ENCODE measurements around the gene IGFBP4.

GRCh38 chr17:40417258-40417608 lies 26.0 kb upstream of the IGFBP4 start:
- TF ChIP-seq CTCF (conservative IDR thresholded peaks at IDR 0.05 in 1 of 2, IDR thresholded peaks at IDR 0.05 in 1 of 2; ENCODE audit: low read depth in 1 of 2, low read length in 2 of 2) (no peak), EZH2 (IDR thresholded peaks at IDR 0.05; ENCODE audit: low read length, missing control alignments) (no peak)
